ENCODE data around the gene INSM1.
A peak's percentile ranks its signal among the peaks of the same experiment; 100 is the strongest.

Gene INSM1

DNA sequence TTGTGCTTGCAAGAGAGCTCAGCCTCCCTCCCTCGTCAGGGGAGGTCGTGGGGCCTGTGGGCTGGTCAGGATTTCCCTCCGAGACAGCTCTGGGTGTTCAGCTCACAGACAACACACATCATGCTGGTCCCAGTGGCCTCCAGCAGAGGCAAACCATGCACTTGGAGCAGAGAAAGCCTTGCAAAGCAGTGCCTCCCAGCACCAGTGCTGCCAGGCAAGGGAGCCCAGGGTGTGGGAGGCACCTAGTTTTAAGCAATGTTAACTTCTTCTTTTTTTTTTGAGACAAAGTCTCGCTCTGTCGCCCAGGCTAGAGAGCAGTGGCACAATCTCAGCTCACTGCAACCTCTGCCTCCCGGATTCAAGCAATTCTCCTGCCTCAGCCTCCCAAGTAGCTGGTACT lies 34.0 kb upstream of the INSM1 start:
- peak overlapping the region; percentile 86; the same call in 1 of the 2 replicates for H3K4me2 ChIP-seq (ENCODE audit: low read depth, low read length)
- TF ChIP-seq EZH2 (optimal IDR thresholded peaks at IDR 0.05; ENCODE audit: low read depth, low read length) (no peak), EZH2phosphoT487 (IDR thresholded peaks at IDR 0.05; ENCODE audit: low read length) (no peak)
- TF ChIP-seq, protein P1, sequence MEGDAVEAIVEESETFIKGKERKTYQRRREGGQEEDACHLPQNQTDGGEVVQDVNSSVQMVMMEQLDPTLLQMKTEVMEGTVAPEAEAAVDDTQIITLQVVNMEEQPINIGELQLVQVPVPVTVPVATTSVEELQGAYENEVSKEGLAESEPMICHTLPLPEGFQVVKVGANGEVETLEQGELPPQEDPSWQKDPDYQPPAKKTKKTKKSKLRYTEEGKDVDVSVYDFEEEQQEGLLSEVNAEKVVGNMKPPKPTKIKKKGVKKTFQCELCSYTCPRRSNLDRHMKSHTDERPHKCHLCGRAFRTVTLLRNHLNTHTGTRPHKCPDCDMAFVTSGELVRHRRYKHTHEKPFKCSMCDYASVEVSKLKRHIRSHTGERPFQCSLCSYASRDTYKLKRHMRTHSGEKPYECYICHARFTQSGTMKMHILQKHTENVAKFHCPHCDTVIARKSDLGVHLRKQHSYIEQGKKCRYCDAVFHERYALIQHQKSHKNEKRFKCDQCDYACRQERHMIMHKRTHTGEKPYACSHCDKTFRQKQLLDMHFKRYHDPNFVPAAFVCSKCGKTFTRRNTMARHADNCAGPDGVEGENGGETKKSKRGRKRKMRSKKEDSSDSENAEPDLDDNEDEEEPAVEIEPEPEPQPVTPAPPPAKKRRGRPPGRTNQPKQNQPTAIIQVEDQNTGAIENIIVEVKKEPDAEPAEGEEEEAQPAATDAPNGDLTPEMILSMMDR (IDR thresholded peaks at IDR 0.05; ENCODE audit: low read length), result no peak
- peaks cover 7% of the 10 kb centered on the region for H3F3A ChIP-seq (ENCODE audit: insufficient read depth, low read length)
- no peak overlapping the region; the same call in 1 of the 2 replicates for H3K9ac ChIP-seq (ENCODE audit: low read length)
- H3K9me3 ChIP-seq (replicated peaks; ENCODE audit: insufficient read depth, low read length), result no peaks in the 10 kb centered on the region
- peak; percentile 24 for DNase-seq
- peaks cover 18% of the 10 kb centered on the region for H3K4me1 ChIP-seq (ENCODE audit: low read length)
- peak overlapping the region; percentile 47 for H2AFZ ChIP-seq (ENCODE audit: low read length)
- H3K4me3 ChIP-seq (ENCODE audit: low read length), result no peak overlapping the region
- peak overlapping the region; percentile 78; the same call in 1 of the 2 replicates for H3K27ac ChIP-seq (ENCODE audit: low read length)
- H3K36me3 ChIP-seq (replicated peaks; ENCODE audit: insufficient read depth, low read length), result no peaks in the 10 kb centered on the region
- no peaks in the 10 kb centered on the region for H4K20me1 ChIP-seq (ENCODE audit: insufficient read depth, low read length)
- H3K9me2 ChIP-seq (replicated peaks; ENCODE audit: insufficient read depth, low read length), result no peaks in the 10 kb centered on the region
- no peaks in the 10 kb centered on the region for H3K79me2 ChIP-seq (ENCODE audit: low read length)
- H3K27me3 ChIP-seq (replicated peaks; ENCODE audit: insufficient read depth, low read length), result no peaks in the 10 kb centered on the region

DNA sequence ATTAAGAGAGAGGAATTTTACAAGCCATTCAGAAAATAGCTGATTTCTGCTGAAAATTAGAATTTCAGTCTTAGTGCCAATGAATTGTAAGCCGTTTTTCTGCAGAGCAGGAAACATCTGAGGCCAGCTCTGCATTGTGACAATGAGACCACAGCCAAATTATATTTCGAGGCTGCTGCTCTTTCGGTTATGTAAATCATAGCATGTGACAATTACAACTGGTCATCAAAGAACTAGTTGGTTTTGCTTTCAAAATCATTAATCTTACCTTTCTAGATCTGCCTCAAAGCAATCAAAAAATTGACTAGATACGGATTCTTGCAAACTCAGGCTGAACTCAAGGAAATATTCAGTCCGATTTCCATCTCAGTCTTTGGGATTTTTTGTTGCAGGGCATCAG lies 33.4 kb upstream of the INSM1 start:
- H3F3A ChIP-seq (ENCODE audit: insufficient read depth, low read length), result peaks cover 7% of the 10 kb centered on the region
- no peaks in the 10 kb centered on the region for H3K9me3 ChIP-seq (replicated peaks; ENCODE audit: insufficient read depth, low read length)
- no peaks in the 10 kb centered on the region for H3K9me2 ChIP-seq (replicated peaks; ENCODE audit: insufficient read depth, low read length)
- no peaks in the 10 kb centered on the region for H3K36me3 ChIP-seq (replicated peaks; ENCODE audit: insufficient read depth, low read length)
- H3K4me2 ChIP-seq (ENCODE audit: low read depth, low read length), result peak overlapping the region; percentile 86
- TF ChIP-seq EZH2 (optimal IDR thresholded peaks at IDR 0.05; ENCODE audit: low read depth, low read length) (no peak), EZH2phosphoT487 (IDR thresholded peaks at IDR 0.05; ENCODE audit: low read length) (no peak)
- TF ChIP-seq, protein P1 (IDR thresholded peaks at IDR 0.05; ENCODE audit: low read length), result no peak
- H3K27me3 ChIP-seq (replicated peaks; ENCODE audit: insufficient read depth, low read length), result no peaks in the 10 kb centered on the region
- peak overlapping the region; percentile 63 for H3K4me3 ChIP-seq (ENCODE audit: low read length)
- peak overlapping the region; percentile 42 for H3K9ac ChIP-seq (ENCODE audit: low read length)
- H3K4me1 ChIP-seq (ENCODE audit: low read length), result peaks cover 18% of the 10 kb centered on the region
- H4K20me1 ChIP-seq (ENCODE audit: insufficient read depth, low read length), result no peaks in the 10 kb centered on the region
- H3K79me2 ChIP-seq (ENCODE audit: low read length), result no peaks in the 10 kb centered on the region
- H3K27ac ChIP-seq (ENCODE audit: low read length), result peak overlapping the region; percentile 78
- peak; percentile 94 for DNase-seq
- H2AFZ ChIP-seq (ENCODE audit: low read length), result peak overlapping the region; percentile 71

DNA sequence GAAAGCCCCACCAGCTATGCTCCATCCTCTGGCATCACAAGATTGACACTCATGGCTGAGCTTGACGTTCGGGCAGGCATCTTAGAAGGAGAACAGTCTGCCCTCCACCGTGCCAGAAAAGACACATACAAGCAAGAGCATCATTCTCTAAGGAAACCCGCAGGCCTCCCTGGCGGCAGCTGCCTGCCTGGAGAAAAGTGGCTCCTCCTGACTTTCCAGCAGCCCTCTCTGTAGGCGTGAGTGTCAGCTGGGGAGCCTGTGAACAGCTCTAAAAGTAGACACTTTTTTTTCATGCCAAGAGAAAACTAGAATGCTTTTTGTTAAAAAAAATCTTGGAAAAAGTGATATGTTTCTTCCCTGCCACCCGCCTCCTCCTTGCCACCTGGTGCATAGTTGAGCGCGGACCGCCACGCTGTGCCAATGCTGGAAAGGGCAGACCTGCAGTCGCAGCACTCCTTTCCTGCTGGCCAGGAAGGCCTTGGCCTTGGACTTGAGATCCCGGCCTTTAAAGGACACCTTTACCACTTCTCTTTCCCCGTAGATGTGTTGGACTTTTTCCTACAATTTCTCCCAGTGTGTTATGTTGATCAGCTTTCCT lies 29.7 kb upstream of the INSM1 start:
- Histone ChIP-seq H3F3A (ENCODE audit: insufficient read depth, low read length) (peaks cover 7% of the 10 kb centered on the region), H3K27ac (ENCODE audit: low read length) (no peak overlapping the region), H4K20me1 (ENCODE audit: insufficient read depth, low read length) (no peaks in the 10 kb centered on the region), H3K9me3 (replicated peaks; ENCODE audit: insufficient read depth, low read length) (no peaks in the 10 kb centered on the region), H3K36me3 (replicated peaks; ENCODE audit: insufficient read depth, low read length) (no peaks in the 10 kb centered on the region), H2AFZ (ENCODE audit: low read length) (no peak overlapping the region), H3K27me3 (replicated peaks; ENCODE audit: insufficient read depth, low read length) (no peaks in the 10 kb centered on the region), H3K9ac (ENCODE audit: low read length) (no peak overlapping the region), H3K9me2 (replicated peaks; ENCODE audit: insufficient read depth, low read length) (no peaks in the 10 kb centered on the region), H3K4me3 (ENCODE audit: low read length) (no peak overlapping the region), H3K4me1 (ENCODE audit: low read length) (peaks cover 18% of the 10 kb centered on the region), H3K79me2 (ENCODE audit: low read length) (no peaks in the 10 kb centered on the region), H3K4me2 (ENCODE audit: low read depth, low read length) (no peak overlapping the region)
- no peak for DNase-seq
- TF ChIP-seq EZH2 (optimal IDR thresholded peaks at IDR 0.05; ENCODE audit: low read depth, low read length) (no peak), EZH2phosphoT487 (IDR thresholded peaks at IDR 0.05; ENCODE audit: low read length) (no peak)
- TF ChIP-seq, protein P1 (IDR thresholded peaks at IDR 0.05; ENCODE audit: low read length), result no peak

All from MM.1S (cell line).